ENCODE measurements around the gene CD2. TPM values are rescaled to one million over a fixed set of nuclear protein-coding genes. Genes with fewer than 3 reads are reported as not detected.

CD2 gene
- total RNA-seq, 1 donor from 2014 or later, result not detected

GRCh38 chr1:116777831-116778830, 23.9 kb downstream of the CD2 start:
- Histone ChIP-seq H3K36me3 (no peaks in the 10 kb centered on the region), H3K4me1 (no peaks in the 10 kb centered on the region), H3K27me3 (no peaks in the 10 kb centered on the region), H3K4me3 (no peak overlapping the region), H3K9me3 (no peaks in the 10 kb centered on the region), H3K27ac (no peak overlapping the region)
- intact Hi-C loops (cut with DNase I), result no loop called here
- TF ChIP-seq CTCF (IDR thresholded peaks at IDR 0.05), result no peak
- DNase-seq (ENCODE audit: low spot score in 2 of 2), result no peak

- Histone ChIP-seq H3K9me3 (no peaks in the 10 kb centered on the region), H3K4me1 (no peaks in the 10 kb centered on the region), H3K36me3 (no peaks in the 10 kb centered on the region), H3K4me3 (no peak overlapping the region), H3K27me3 (no peaks in the 10 kb centered on the region), H3K27ac (no peak overlapping the region)
- TF ChIP-seq CTCF (IDR thresholded peaks at IDR 0.05), result no peak
- no peak for DNase-seq (ENCODE audit: low spot score in 2 of 2)
- intact Hi-C loops (cut with DNase I), result no loop called here
Observed at GRCh38 chr1:116781034-116781433, 26.8 kb downstream of the CD2 start.

- intact Hi-C loops (cut with DNase I), result no loop called here
- no peak overlapping the region for H3K4me3 ChIP-seq
- no peaks in the 10 kb centered on the region for H3K36me3 ChIP-seq
- H3K27ac ChIP-seq, result no peak overlapping the region
- H3K4me1 ChIP-seq, result no peaks in the 10 kb centered on the region
- H3K27me3 ChIP-seq, result no peaks in the 10 kb centered on the region
- TF ChIP-seq CTCF (IDR thresholded peaks at IDR 0.05), result no peak
- no peak for DNase-seq (ENCODE audit: low spot score in 2 of 2)
- no peaks in the 10 kb centered on the region for H3K9me3 ChIP-seq
Observed at GRCh38 chr1:116785006-116785405, 30.8 kb downstream of the CD2 start.

- Histone ChIP-seq H3K27me3 (no peaks in the 10 kb centered on the region), H3K4me1 (no peaks in the 10 kb centered on the region), H3K27ac (no peak overlapping the region), H3K4me3 (no peak overlapping the region), H3K9me3 (no peaks in the 10 kb centered on the region), H3K36me3 (no peaks in the 10 kb centered on the region)
- no peak for DNase-seq (ENCODE audit: low spot score in 2 of 2)
- no peak for TF ChIP-seq CTCF (IDR thresholded peaks at IDR 0.05)
- intact Hi-C loops (cut with DNase I), result no loop called here
Observed at GRCh38 chr1:116786049-116786448, 31.8 kb downstream of the CD2 start.

- H3K4me1 ChIP-seq, result no peaks in the 10 kb centered on the region
- no peak for TF ChIP-seq CTCF (IDR thresholded peaks at IDR 0.05)
- no peak for DNase-seq (ENCODE audit: low spot score in 2 of 2)
- no peaks in the 10 kb centered on the region for H3K9me3 ChIP-seq
- no peaks in the 10 kb centered on the region for H3K27me3 ChIP-seq
- intact Hi-C loops (cut with DNase I), result no loop called here
- H3K36me3 ChIP-seq, result no peaks in the 10 kb centered on the region
- H3K27ac ChIP-seq, result no peak overlapping the region
- H3K4me3 ChIP-seq, result no peak overlapping the region
Observed at GRCh38 chr1:116791727-116792126, 37.5 kb downstream of the CD2 start.
